Ovary (tissue), 9 donors: ENCODE data around the gene PPIL6. TPM values are rescaled to one million over a fixed set of nuclear protein-coding genes. Genes with fewer than 3 reads are reported as not detected.

Experiments used
- DNase-seq, 5 donors: peaks; one replicate each; pipeline ENCODE4 v3.0.0-alpha.2; 2019 to 2020
- H3K27ac ChIP-seq, 2 donors: fragments of 200-600 bp; one replicate each; pipeline versions ENCODE4 v1.5.1 to v1.8.0; 2019 to 2022
- H3K27me3 ChIP-seq: fragments of 200-600 bp; one replicate; pipeline ENCODE4 v1.8.0; 2022
- H3K36me3 ChIP-seq: fragments of 200-600 bp; sonication (generic); one replicate; pipeline ENCODE4 v1.5.1; 2019
- H3K4me1 ChIP-seq: one replicate; pipeline ENCODE4 v1.8.1; 2013; ENCODE audit warnings: mild to moderate bottlenecking, moderate library complexity; ENCODE audit not compliant: insufficient read depth
- H3K4me3 ChIP-seq: fragments of 200-600 bp; sonication (generic); one replicate; pipeline ENCODE4 v1.5.1; 2017
- H3K9me3 ChIP-seq, 2 donors: fragments of 200-600 bp in 1 of 2; sonication (generic) in 1 of 2; one replicate each; pipeline versions ENCODE4 v1.5.1 to v1.8.1; 2013 to 2019; ENCODE audit warnings: mild to moderate bottlenecking in 1 of 2, moderate library complexity in 1 of 2
- CTCF ChIP-seq, 3 donors: fragments of 450-650 bp in 2 of 3; fragments of 200-600 bp in 1 of 3; IDR thresholded peaks; one replicate each; pipeline versions ENCODE4 v1.5.1 to v1.8.0; 2016 to 2022; ENCODE audit warnings: antibody characterized with exemption in 3 of 3, mild to moderate bottlenecking in 1 of 3
- EP300 ChIP-seq: sonication (generic); formaldehyde crosslinking; IDR thresholded peaks from one replicate; pipeline ENCODE4 v1.6.1; 2017; ENCODE audit warnings: antibody characterized with exemption
- POLR2A ChIP-seq: fragments of 450-650 bp; IDR thresholded peaks from one replicate; pipeline ENCODE4 v1.6.1; 2017; ENCODE audit warnings: antibody characterized with exemption, mild to moderate bottlenecking, moderate library complexity
- WGBS, 3 donors: extraction: QIAGEN DNeasy Blood & Tissue Kit in 1 of 3; methylation state at CpG; one replicate each; pipeline versions ENCODE4 v1.1.5 to v1.1.7; 2013 to 2017; 5-methylcytosine and 5-hydroxymethylcytosine counted together
- intact Hi-C, 4 donors: fragments of 100-400 bp; cut with DNase I; formaldehyde crosslinking; loops; one replicate each; pipeline versions ENCODE4 v1.11.0 to v1.15.1; 2022 to 2023
- polyA plus RNA-seq, 2 donors: library from polyadenylated mRNA; stranded (reverse); fragments of 200-250 nt in 1 of 2; fragments of 350-450 nt in 1 of 2; fragmentation: Illumina TruSeq in 1 of 2; extraction: RNeasy Lipid Tissue Mini Kit (QIAGEN cat#74804) in 1 of 2; gene quantifications; one replicate each; pipeline ENCODE4 v1.2.3, GENCODE V29; 2013 to 2014
- total RNA-seq, 7 donors: library from RNA; depleted of rRNA in 2 of 7; stranded (reverse); fragments of >200 nt in 2 of 7; fragmentation: NEBNext Ultra II Directional in 3 of 7; extraction: Animal tissue kit (Norgen Biotek cat#: 25700) in 3 of 7; gene quantifications; one replicate each; pipeline versions ENCODE4 v1.1.0 to v1.2.4, GENCODE V29; 2016 to 2023
- donor health status: DM: no; HTN: no; CAD: no; lungs with moderate emphysema.
- donor health status: DM: no; HTN: no; CAD: no.
- donor health status: Bipolar disorder and iron deficiency.
- donor health status: DM: yes; HTN: yes; CAD: no.
- donor health status: DM: no; HTN: no; CAD: no.
- donor health status: DM: yes; HTN: yes; CAD: no.

PPIL6 gene
- total and polyA plus RNA-seq, 9 donors: 6.3 to 29.8 (median 10.9) TPM

GRCh38 chr6:109458774-109459531 lies 18.5 kb upstream of the PPIL6 start:
- H3K27ac ChIP-seq: no peak overlapping the region
- peaks cover 3% of the 10 kb centered on the region for H3K4me1 ChIP-seq
- DNase-seq: no peak
- no peak for TF ChIP-seq POLR2A
- TF ChIP-seq EP300: no peak
- TF ChIP-seq CTCF (IDR thresholded peaks at IDR 0.05): no peak
- WGBS, 3 donors: 84 to 90% (median 87%) methylated on average over 5 of the region's 5 CpGs
- H3K36me3 ChIP-seq: no peaks in the 10 kb centered on the region
- H3K4me3 ChIP-seq: no peak overlapping the region
- H3K9me3 ChIP-seq: no peaks in the 10 kb centered on the region
- no peaks in the 10 kb centered on the region for H3K27me3 ChIP-seq
- intact Hi-C loops: no loop called here

GRCh38 chr6:109457562-109457996 lies 17.2 kb upstream of the PPIL6 start:
- WGBS, 3 donors: 81 to 86% (median 83%) methylated on average over 6 of the region's 6 CpGs
- DNase-seq: no peak
- H3K4me3 ChIP-seq: no peak overlapping the region
- peaks cover 3% of the 10 kb centered on the region for H3K4me1 ChIP-seq
- intact Hi-C loops: no loop called here
- no peak for TF ChIP-seq EP300
- no peak for TF ChIP-seq POLR2A
- no peak for TF ChIP-seq CTCF (IDR thresholded peaks at IDR 0.05)
- no peaks in the 10 kb centered on the region for H3K36me3 ChIP-seq
- no peaks in the 10 kb centered on the region for H3K9me3 ChIP-seq
- H3K27ac ChIP-seq: no peak overlapping the region
- no peaks in the 10 kb centered on the region for H3K27me3 ChIP-seq

- intact Hi-C loops: no loop called here
- TF ChIP-seq POLR2A (no peak), CTCF (IDR thresholded peaks at IDR 0.05) (no peak), EP300 (no peak)
- Histone ChIP-seq H3K27ac (no peak overlapping the region), H3K4me1 (peaks cover 3% of the 10 kb centered on the region), H3K36me3 (no peaks in the 10 kb centered on the region), H3K27me3 (no peaks in the 10 kb centered on the region), H3K9me3 (no peaks in the 10 kb centered on the region), H3K4me3 (no peak overlapping the region)
- 70 to 78% (median 77%) methylated on average over 16 of the region's 16 CpGs for WGBS, 3 donors
- DNase-seq: peak in 1 of 5 donors; percentile 64
Observed at GRCh38 chr6:109456710-109457561, 16.5 kb upstream of the PPIL6 start.

- DNase-seq: peak in 1 of 5 donors; percentile 55
- intact Hi-C loops: no loop called here
- Histone ChIP-seq H3K4me1 (peaks cover 3% of the 10 kb centered on the region), H3K36me3 (no peaks in the 10 kb centered on the region), H3K27ac (no peak overlapping the region), H3K9me3 (no peaks in the 10 kb centered on the region), H3K27me3 (no peaks in the 10 kb centered on the region), H3K4me3 (peak overlapping the region; percentile 81)
- 7 to 8% (median 7%) methylated on average over 27 to 38 of the region's 38 CpGs for WGBS, 3 donors
- no peak for TF ChIP-seq EP300
- no peak for TF ChIP-seq POLR2A
- no peak for TF ChIP-seq CTCF (IDR thresholded peaks at IDR 0.05)
Observed at GRCh38 chr6:109456111-109456583, 15.7 kb upstream of the PPIL6 start.
